ENCODE measurements around the gene PTCD2. TPM values are rescaled to one million over a fixed set of nuclear protein-coding genes. Genes with fewer than 3 reads are reported as not detected.

The PTCD2 gene
- total RNA-seq, 2 donors from 2014 or later: 8.9 to 10.2 TPM

DNA sequence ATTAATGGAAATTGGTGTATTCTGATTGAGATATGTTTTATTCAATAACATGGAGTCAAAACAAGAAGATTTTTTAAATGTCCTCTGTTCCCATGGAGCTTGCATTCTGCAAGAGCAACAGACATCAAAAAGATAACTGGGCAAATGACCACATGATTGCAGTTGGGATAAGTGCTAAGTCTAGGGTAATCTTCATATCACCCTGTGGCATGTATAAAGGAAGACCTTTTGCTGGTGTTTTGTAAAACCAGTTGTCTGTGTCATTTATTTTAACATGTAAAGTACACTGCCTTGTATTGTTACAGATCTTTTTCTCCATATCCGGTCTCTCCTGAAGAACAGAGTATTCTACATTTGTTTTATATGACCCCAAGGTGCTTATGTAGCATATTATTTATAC, 44.0 kb downstream of the PTCD2 start:
- WGBS: 91% methylated on average over 1 of the region's 1 CpG
- intact Hi-C loops (cut with DNase I): loop anchor here (2.0 to 10.0 kb wide), 2 partner anchors 161 to 241 kb away; no protein-coding TSS in a partner anchor

DNA sequence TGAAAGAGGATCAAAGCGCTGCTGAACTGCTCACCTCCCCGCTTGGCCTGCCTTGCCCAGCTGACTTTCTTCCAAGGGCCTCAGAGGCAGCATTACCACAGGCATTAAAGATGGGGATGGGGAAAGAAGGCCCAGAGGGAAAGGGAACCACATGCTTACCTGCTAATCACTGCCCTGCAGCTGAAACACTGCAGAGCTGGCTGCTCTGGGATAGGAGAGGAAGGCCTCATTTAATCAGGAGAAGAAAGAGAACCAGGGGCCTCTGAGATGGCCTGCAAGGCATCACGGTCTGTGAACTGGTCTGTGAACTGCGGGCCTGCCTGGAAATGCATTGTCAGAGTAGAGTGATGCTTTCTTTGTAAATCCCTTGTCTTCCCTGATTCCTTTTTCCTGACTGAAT, 44.8 kb downstream of the PTCD2 start:
- WGBS: 89% methylated on average over 4 of the region's 4 CpGs
- Histone ChIP-seq H3K27me3 (replicated peaks; ENCODE audit: insufficient read depth) (no peaks in the 10 kb centered on the region), H3K36me3 (no peaks in the 10 kb centered on the region), H3K4me1 (replicated peaks) (peaks cover 3% of the 10 kb centered on the region), H3K9me3 (no peaks in the 10 kb centered on the region), H3K27ac (no peak overlapping the region), H3K4me3 (no peak overlapping the region)
- TF ChIP-seq POLR2A (IDR thresholded peaks at IDR 0.05) (no peak), POLR2AphosphoS5 (IDR thresholded peaks at IDR 0.05) (no peak)
- TF ChIP-seq, protein P1, sequence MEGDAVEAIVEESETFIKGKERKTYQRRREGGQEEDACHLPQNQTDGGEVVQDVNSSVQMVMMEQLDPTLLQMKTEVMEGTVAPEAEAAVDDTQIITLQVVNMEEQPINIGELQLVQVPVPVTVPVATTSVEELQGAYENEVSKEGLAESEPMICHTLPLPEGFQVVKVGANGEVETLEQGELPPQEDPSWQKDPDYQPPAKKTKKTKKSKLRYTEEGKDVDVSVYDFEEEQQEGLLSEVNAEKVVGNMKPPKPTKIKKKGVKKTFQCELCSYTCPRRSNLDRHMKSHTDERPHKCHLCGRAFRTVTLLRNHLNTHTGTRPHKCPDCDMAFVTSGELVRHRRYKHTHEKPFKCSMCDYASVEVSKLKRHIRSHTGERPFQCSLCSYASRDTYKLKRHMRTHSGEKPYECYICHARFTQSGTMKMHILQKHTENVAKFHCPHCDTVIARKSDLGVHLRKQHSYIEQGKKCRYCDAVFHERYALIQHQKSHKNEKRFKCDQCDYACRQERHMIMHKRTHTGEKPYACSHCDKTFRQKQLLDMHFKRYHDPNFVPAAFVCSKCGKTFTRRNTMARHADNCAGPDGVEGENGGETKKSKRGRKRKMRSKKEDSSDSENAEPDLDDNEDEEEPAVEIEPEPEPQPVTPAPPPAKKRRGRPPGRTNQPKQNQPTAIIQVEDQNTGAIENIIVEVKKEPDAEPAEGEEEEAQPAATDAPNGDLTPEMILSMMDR (IDR thresholded peaks at IDR 0.05): no peak
- no peak for DNase-seq (ENCODE audit: low spot score)
- intact Hi-C loops (cut with DNase I): loop anchor here (2.0 to 10.0 kb wide), 3 partner anchors 160 to 452 kb away; partner anchors contain the start of gene TNPO1

More for the DNA sequence above, 44.0 kb downstream of the PTCD2 start:
- H3K9me3 ChIP-seq: no peaks in the 10 kb centered on the region
- no peak for DNase-seq (ENCODE audit: low spot score)
- peaks cover 3% of the 10 kb centered on the region for H3K4me1 ChIP-seq (replicated peaks)
- TF ChIP-seq, protein P1 (IDR thresholded peaks at IDR 0.05): no peak
- TF ChIP-seq POLR2A (IDR thresholded peaks at IDR 0.05) (no peak), POLR2AphosphoS5 (IDR thresholded peaks at IDR 0.05) (no peak)
- no peak overlapping the region for H3K4me3 ChIP-seq
- H3K36me3 ChIP-seq: no peaks in the 10 kb centered on the region
- no peaks in the 10 kb centered on the region for H3K27me3 ChIP-seq (replicated peaks; ENCODE audit: insufficient read depth)
- H3K27ac ChIP-seq: no peak overlapping the region

DNA sequence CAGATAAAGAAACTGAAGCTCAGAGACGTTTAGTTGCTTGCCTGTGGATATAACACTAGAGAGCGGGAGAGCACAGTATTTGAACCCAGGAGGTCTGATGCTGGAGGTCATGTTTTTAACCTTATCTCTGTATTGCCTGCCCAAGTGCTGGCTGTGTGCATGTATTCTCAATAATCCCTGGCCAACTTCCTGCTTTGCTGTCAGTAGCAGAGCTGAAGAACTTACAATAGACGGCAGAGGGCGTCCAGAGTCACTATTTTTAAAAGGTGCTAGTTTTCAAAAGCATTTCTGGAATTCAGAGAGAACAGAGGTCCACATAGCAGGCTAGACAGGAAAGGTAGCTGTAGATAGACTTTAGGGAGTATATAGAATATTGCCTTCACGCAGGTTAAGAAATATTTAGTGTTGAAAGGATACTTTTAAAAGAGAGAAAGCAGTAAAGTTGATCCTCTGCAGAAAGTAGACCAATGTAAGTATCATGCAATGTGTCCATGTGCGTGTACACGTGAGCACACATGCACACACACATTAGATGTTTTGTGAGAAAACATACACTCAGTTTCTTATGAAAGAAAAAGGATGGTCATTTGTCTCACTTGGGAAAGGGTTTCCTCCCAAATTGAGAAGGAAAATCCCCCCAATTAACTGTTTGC, 46.3 kb downstream of the PTCD2 start:
- Histone ChIP-seq H3K36me3 (no peaks in the 10 kb centered on the region), H3K4me1 (replicated peaks) (peaks cover 3% of the 10 kb centered on the region), H3K27me3 (replicated peaks; ENCODE audit: insufficient read depth) (no peaks in the 10 kb centered on the region), H3K27ac (no peak overlapping the region), H3K4me3 (no peak overlapping the region), H3K9me3 (no peaks in the 10 kb centered on the region)
- intact Hi-C loops (cut with DNase I): loop anchor here (5.0 to 10.0 kb wide), 2 partner anchors 238 to 451 kb away; partner anchors contain the start of gene TNPO1
- peak; percentile 79 for DNase-seq (ENCODE audit: low spot score)
- TF ChIP-seq POLR2A (IDR thresholded peaks at IDR 0.05) (no peak), POLR2AphosphoS5 (IDR thresholded peaks at IDR 0.05) (peak; percentile 72)
- TF ChIP-seq, protein P1 (IDR thresholded peaks at IDR 0.05): peak; percentile 34 to 84 (median 74)
- WGBS: 37% methylated on average over 7 of the region's 7 CpGs

DNA sequence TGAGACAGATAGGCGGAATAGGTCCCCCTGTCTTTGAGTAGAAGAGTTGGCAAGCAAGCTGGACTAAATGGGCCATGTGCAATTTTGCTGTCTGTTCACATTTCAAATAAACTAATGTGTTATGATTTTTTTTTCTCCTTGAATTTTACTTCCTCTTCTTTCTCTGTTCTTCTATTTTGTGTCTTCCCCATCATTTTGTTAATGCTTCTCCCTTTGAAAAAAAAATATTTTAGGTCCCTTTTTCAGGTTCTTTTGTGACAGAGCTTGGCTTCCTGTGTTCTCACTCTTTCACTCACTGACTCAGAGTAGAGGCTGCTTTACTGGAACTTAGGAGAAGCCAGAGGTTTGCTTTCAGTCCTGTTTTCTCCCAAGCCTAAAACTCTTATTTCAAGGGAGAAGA, 48.1 kb downstream of the PTCD2 start:
- no peak overlapping the region for H3K27ac ChIP-seq
- no peak overlapping the region for H3K4me3 ChIP-seq
- H3K27me3 ChIP-seq (replicated peaks; ENCODE audit: insufficient read depth): no peaks in the 10 kb centered on the region
- intact Hi-C loops (cut with DNase I): loop anchor here (5.0 to 10.0 kb wide), 2 partner anchors 237 to 449 kb away; partner anchors contain the start of gene TNPO1
- no peak for DNase-seq (ENCODE audit: low spot score)
- TF ChIP-seq POLR2A (IDR thresholded peaks at IDR 0.05) (no peak), POLR2AphosphoS5 (IDR thresholded peaks at IDR 0.05) (no peak)
- no peaks in the 10 kb centered on the region for H3K36me3 ChIP-seq
- WGBS: 100% methylated on average over 1 of the region's 1 CpG
- H3K4me1 ChIP-seq (replicated peaks): peaks cover 3% of the 10 kb centered on the region
- H3K9me3 ChIP-seq: no peaks in the 10 kb centered on the region

DNA sequence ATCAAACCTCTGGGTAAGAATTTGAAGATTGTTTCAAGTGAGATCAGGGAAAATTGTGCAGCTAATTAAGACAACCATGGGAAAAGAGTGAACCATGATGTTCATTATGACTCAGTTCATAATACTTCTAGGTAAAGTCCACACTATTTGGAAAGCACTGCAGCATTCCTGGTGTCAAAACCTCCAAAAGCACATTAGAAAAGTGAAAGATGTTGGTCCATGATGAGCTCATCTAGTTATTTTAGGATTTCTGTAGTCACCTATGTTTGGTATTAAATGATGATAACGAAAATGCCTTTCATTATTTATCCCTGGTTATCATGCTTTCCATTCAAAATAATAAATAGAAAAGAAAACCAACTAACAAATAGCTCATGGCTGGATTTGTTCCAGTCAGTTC, 49.1 kb downstream of the PTCD2 start:
- DNase-seq (ENCODE audit: low spot score): no peak
- no peak overlapping the region for H3K4me3 ChIP-seq
- 85% methylated on average over 1 of the region's 1 CpG for WGBS
- intact Hi-C loops (cut with DNase I): loop anchor here (5.0 to 10.0 kb wide), 2 partner anchors 236 to 448 kb away; partner anchors contain the start of gene TNPO1
- no peaks in the 10 kb centered on the region for H3K9me3 ChIP-seq
- H3K27ac ChIP-seq: no peak overlapping the region
- H3K4me1 ChIP-seq (replicated peaks): peaks cover 3% of the 10 kb centered on the region
- TF ChIP-seq POLR2AphosphoS5 (IDR thresholded peaks at IDR 0.05) (no peak), POLR2A (IDR thresholded peaks at IDR 0.05) (no peak)
- TF ChIP-seq, protein P1 (IDR thresholded peaks at IDR 0.05): no peak
- H3K36me3 ChIP-seq: no peaks in the 10 kb centered on the region
- no peaks in the 10 kb centered on the region for H3K27me3 ChIP-seq (replicated peaks; ENCODE audit: insufficient read depth)
